Astrocyte of the cerebellum (primary cell): ENCODE data around the gene IFNL3.
"Not testable (repeated sequence)": the region's sequence is repeated elsewhere in the genome, so short reads cannot be mapped to it uniquely, and the experiment has no call there.

Experiments
- DNase-seq: peaks from one replicate; pipeline ENCODE4 v3.0.0-alpha.2; 2011; ENCODE audit warnings: low read depth
- H3K4me3 ChIP-seq: 2 replicates; pipeline ENCODE4 v1.5.1; 2011; ENCODE audit warnings: mild to moderate bottlenecking, low read depth, low read length, moderate library complexity
- CTCF ChIP-seq: IDR thresholded peaks from 2 replicates; pipeline ENCODE4 v1.5.1; 2012; ENCODE audit warnings: low read length, low read depth, moderate library complexity, mild to moderate bottlenecking; ENCODE audit errors: missing control alignments
- in situ Hi-C: cut with HindIII; loops from 2 replicates; pipeline ENCODE4 v1.10.0; 2017; ENCODE audit warnings: low sequenced_read_pairs

IFNL3 gene

GRCh38 chr19:39270036-39270871 lies 25.4 kb upstream of the IFNL3 start:
- TF ChIP-seq CTCF, result no peak
- no peak overlapping the region for H3K4me3 ChIP-seq
- no peak for DNase-seq
- in situ Hi-C loops, result no loop called here

- H3K4me3 ChIP-seq, DNase-seq, in situ Hi-C loops: not testable (repeated sequence)
Observed at GRCh38 chr19:39269369-39269768, 24.6 kb upstream of the IFNL3 start.

GRCh38 chr19:39268531-39269223 lies 23.9 kb upstream of the IFNL3 start:
- DNase-seq, in situ Hi-C loops, H3K4me3 ChIP-seq: not testable (repeated sequence)

- H3K4me3 ChIP-seq, in situ Hi-C loops, DNase-seq: not testable (repeated sequence)
Observed at GRCh38 chr19:39268085-39268484, 23.3 kb upstream of the IFNL3 start, which contains the start of gene IFNL2. TSS of gene IFNL2 (plus strand) at chr19:39268396. CDS start at chr19:39268569, 173 bp downstream.

- TF ChIP-seq CTCF, result no peak
- DNase-seq, result no peak
- H3K4me3 ChIP-seq, result no peak overlapping the region
- in situ Hi-C loops, result no loop called here
Observed at GRCh38 chr19:39265321-39265916, 20.6 kb upstream of the IFNL3 start.

- no peak for DNase-seq
- TF ChIP-seq CTCF, result no peak
- in situ Hi-C loops, result no loop called here
- no peak overlapping the region for H3K4me3 ChIP-seq
Observed at GRCh38 chr19:39264306-39265290, 19.8 kb upstream of the IFNL3 start.

- H3K4me3 ChIP-seq, result no peak overlapping the region
- TF ChIP-seq CTCF, result no peak
- in situ Hi-C loops, result no loop called here
- no peak for DNase-seq
Observed at GRCh38 chr19:39263912-39264305, 19.1 kb upstream of the IFNL3 start.
